ENCODE results near the gene VAV3.
"Not testable (repeated sequence)": the region's sequence is repeated elsewhere in the genome, so short reads cannot be mapped to it uniquely, and the experiment has no call there.

The VAV3 gene

GRCh38 chr1:107657356-107657755 is 307.6 kb downstream of the VAV3 start:
- Mint-ChIP-seq H3K4me3 (no peak overlapping the region), H3K27me3 (no peaks in the 10 kb centered on the region), H3K27ac (no peak overlapping the region), H3K4me1 (no peaks in the 10 kb centered on the region), H3K36me3 (peaks cover 13% of the 10 kb centered on the region), H3K9me3 (no peaks in the 10 kb centered on the region)
- ATAC-seq = no peak

- no peaks in the 10 kb centered on the region for H3K4me1 Mint-ChIP-seq
- no peaks in the 10 kb centered on the region for H3K27me3 Mint-ChIP-seq
- H3K9me3 Mint-ChIP-seq = no peaks in the 10 kb centered on the region
- H3K36me3 Mint-ChIP-seq = peaks cover 6% of the 10 kb centered on the region
- ATAC-seq = no peak
- no peak overlapping the region for H3K27ac Mint-ChIP-seq
- H3K4me3 Mint-ChIP-seq = no peak overlapping the region
These were observed 311.2 kb downstream of the VAV3 start for GRCh38 chr1:107653765-107654164.

GRCh38 chr1:107653005-107653404 is 312.0 kb downstream of the VAV3 start:
- peaks cover 6% of the 10 kb centered on the region for H3K36me3 Mint-ChIP-seq
- no peak overlapping the region for H3K27ac Mint-ChIP-seq
- H3K27me3 Mint-ChIP-seq = no peaks in the 10 kb centered on the region
- no peak for ATAC-seq
- no peaks in the 10 kb centered on the region for H3K9me3 Mint-ChIP-seq
- no peaks in the 10 kb centered on the region for H3K4me1 Mint-ChIP-seq
- no peak overlapping the region for H3K4me3 Mint-ChIP-seq

GRCh38 chr1:107650825-107651224 is 314.2 kb downstream of the VAV3 start:
- not testable (repeated sequence) for H3K4me3 Mint-ChIP-seq, H3K27me3 Mint-ChIP-seq, H3K36me3 Mint-ChIP-seq, ATAC-seq, H3K4me1 Mint-ChIP-seq, H3K9me3 Mint-ChIP-seq, H3K27ac Mint-ChIP-seq

GRCh38 chr1:107649023-107649422 is 316.0 kb downstream of the VAV3 start:
- no peaks in the 10 kb centered on the region for H3K9me3 Mint-ChIP-seq
- no peak for ATAC-seq
- no peak overlapping the region for H3K4me3 Mint-ChIP-seq
- peak overlapping the region; percentile 6 for H3K27ac Mint-ChIP-seq
- H3K27me3 Mint-ChIP-seq = no peaks in the 10 kb centered on the region
- H3K4me1 Mint-ChIP-seq = no peaks in the 10 kb centered on the region
- H3K36me3 Mint-ChIP-seq = peaks cover 4% of the 10 kb centered on the region

- no peak overlapping the region for H3K4me3 Mint-ChIP-seq
- ATAC-seq = no peak
- H3K36me3 Mint-ChIP-seq = peaks cover 4% of the 10 kb centered on the region
- no peak overlapping the region for H3K27ac Mint-ChIP-seq
- H3K9me3 Mint-ChIP-seq = no peaks in the 10 kb centered on the region
- no peaks in the 10 kb centered on the region for H3K27me3 Mint-ChIP-seq
- H3K4me1 Mint-ChIP-seq = no peaks in the 10 kb centered on the region
These were observed 316.9 kb downstream of the VAV3 start for GRCh38 chr1:107648071-107648470.

- H3K4me3 Mint-ChIP-seq = no peak overlapping the region
- peaks cover 15% of the 10 kb centered on the region for H3K36me3 Mint-ChIP-seq
- ATAC-seq = no peak
- H3K4me1 Mint-ChIP-seq = no peaks in the 10 kb centered on the region
- H3K27ac Mint-ChIP-seq = no peak overlapping the region
- H3K27me3 Mint-ChIP-seq = no peaks in the 10 kb centered on the region
- H3K9me3 Mint-ChIP-seq = no peaks in the 10 kb centered on the region
These were observed 318.0 kb downstream of the VAV3 start for GRCh38 chr1:107647012-107647411.

GRCh38 chr1:107643766-107644165 is 321.2 kb downstream of the VAV3 start:
- Mint-ChIP-seq H3K4me3 (no peak overlapping the region), H3K27ac (no peak overlapping the region), H3K27me3 (no peaks in the 10 kb centered on the region), H3K9me3 (no peaks in the 10 kb centered on the region), H3K36me3 (peaks cover 47% of the 10 kb centered on the region), H3K4me1 (no peaks in the 10 kb centered on the region)
- ATAC-seq = no peak

- H3K4me1 Mint-ChIP-seq = no peaks in the 10 kb centered on the region
- no peaks in the 10 kb centered on the region for H3K9me3 Mint-ChIP-seq
- no peak for ATAC-seq
- no peaks in the 10 kb centered on the region for H3K27me3 Mint-ChIP-seq
- no peak overlapping the region for H3K27ac Mint-ChIP-seq
- H3K4me3 Mint-ChIP-seq = no peak overlapping the region
- peaks cover 61% of the 10 kb centered on the region for H3K36me3 Mint-ChIP-seq
These were observed 324.8 kb downstream of the VAV3 start for GRCh38 chr1:107640207-107640606.

- no peaks in the 10 kb centered on the region for H3K4me1 Mint-ChIP-seq
- H3K4me3 Mint-ChIP-seq = no peak overlapping the region
- H3K36me3 Mint-ChIP-seq = peaks cover 65% of the 10 kb centered on the region
- no peak for ATAC-seq
- no peak overlapping the region for H3K27ac Mint-ChIP-seq
- H3K27me3 Mint-ChIP-seq = no peaks in the 10 kb centered on the region
- no peaks in the 10 kb centered on the region for H3K9me3 Mint-ChIP-seq
These were observed 327.9 kb downstream of the VAV3 start for GRCh38 chr1:107637101-107637500.

GRCh38 chr1:107633596-107633995 is 331.4 kb downstream of the VAV3 start:
- no peak for ATAC-seq
- H3K9me3 Mint-ChIP-seq = no peaks in the 10 kb centered on the region
- H3K36me3 Mint-ChIP-seq = peaks cover 41% of the 10 kb centered on the region
- no peak overlapping the region for H3K27ac Mint-ChIP-seq
- no peaks in the 10 kb centered on the region for H3K27me3 Mint-ChIP-seq
- H3K4me3 Mint-ChIP-seq = no peak overlapping the region
- H3K4me1 Mint-ChIP-seq = no peaks in the 10 kb centered on the region

- H3K27ac Mint-ChIP-seq = no peak overlapping the region
- H3K36me3 Mint-ChIP-seq = peaks cover 39% of the 10 kb centered on the region
- peaks cover 14% of the 10 kb centered on the region for H3K4me1 Mint-ChIP-seq
- H3K27me3 Mint-ChIP-seq = no peaks in the 10 kb centered on the region
- H3K4me3 Mint-ChIP-seq = no peak overlapping the region
- H3K9me3 Mint-ChIP-seq = peaks cover 4% of the 10 kb centered on the region
- ATAC-seq = peak; percentile 64
These were observed 338.7 kb downstream of the VAV3 start for GRCh38 chr1:107626073-107626796.

GRCh38 chr1:107625405-107626029 is 339.5 kb downstream of the VAV3 start:
- peaks cover 14% of the 10 kb centered on the region for H3K4me1 Mint-ChIP-seq
- no peak for ATAC-seq
- peaks cover 43% of the 10 kb centered on the region for H3K36me3 Mint-ChIP-seq
- no peak overlapping the region for H3K4me3 Mint-ChIP-seq
- peaks cover 4% of the 10 kb centered on the region for H3K9me3 Mint-ChIP-seq
- no peaks in the 10 kb centered on the region for H3K27me3 Mint-ChIP-seq
- H3K27ac Mint-ChIP-seq = no peak overlapping the region

- H3K27me3 Mint-ChIP-seq = no peaks in the 10 kb centered on the region
- peaks cover 9% of the 10 kb centered on the region for H3K9me3 Mint-ChIP-seq
- H3K27ac Mint-ChIP-seq = no peak overlapping the region
- H3K4me1 Mint-ChIP-seq = peaks cover 14% of the 10 kb centered on the region
- H3K36me3 Mint-ChIP-seq = peaks cover 44% of the 10 kb centered on the region
- no peak overlapping the region for H3K4me3 Mint-ChIP-seq
- no peak for ATAC-seq
These were observed 341.5 kb downstream of the VAV3 start for GRCh38 chr1:107623431-107623830.

GRCh38 chr1:107622966-107623365 is 342.0 kb downstream of the VAV3 start:
- Mint-ChIP-seq H3K4me1 (peaks cover 14% of the 10 kb centered on the region), H3K4me3 (no peak overlapping the region), H3K27me3 (no peaks in the 10 kb centered on the region), H3K27ac (no peak overlapping the region), H3K9me3 (peaks cover 9% of the 10 kb centered on the region), H3K36me3 (peaks cover 44% of the 10 kb centered on the region)
- peak; percentile 62 for ATAC-seq

GRCh38 chr1:107622535-107622934 is 342.4 kb downstream of the VAV3 start:
- no peaks in the 10 kb centered on the region for H3K27me3 Mint-ChIP-seq
- H3K4me1 Mint-ChIP-seq = peaks cover 14% of the 10 kb centered on the region
- H3K4me3 Mint-ChIP-seq = no peak overlapping the region
- peaks cover 9% of the 10 kb centered on the region for H3K9me3 Mint-ChIP-seq
- no peak overlapping the region for H3K27ac Mint-ChIP-seq
- peaks cover 45% of the 10 kb centered on the region for H3K36me3 Mint-ChIP-seq
- ATAC-seq = no peak

Data from stimulated activated memory B cell treated with anti-CD40 and anti-IgM and Interleukin-4, amounts not matched to agents 10 μg/mL and 1 μg/mL and 100 μg/mL, for 72 hours (primary cell).